Pancreas (tissue), 10 donors: Measurements from ENCODE around the gene MYO15A. TPM values are rescaled to one million over a fixed set of nuclear protein-coding genes. Genes with fewer than 3 reads are reported as not detected.
A peak's percentile ranks its signal among the peaks of the same experiment; 100 is the strongest.

Experiments used
- ATAC-seq, 4 donors: fragments of 200-7000 bp; cut with Tn5 transposase; one replicate each; pipeline versions ENCODE4 v1.8.0 to v1.9.1; 2020; ENCODE audit warnings: mild to moderate bottlenecking in 4 of 4, moderate library complexity in 4 of 4
- DNase-seq, 6 donors: peaks; one replicate each; pipeline ENCODE4 v3.0.0-alpha.2; 2020
- FAIRE-seq: peaks from 2 replicates; lab custom pipeline; 2012; peaks lifted over from hg19 to GRCh38; lab: Jason Lieb, UNC
- H3K27ac ChIP-seq, 4 donors: fragments of 200-600 bp; sonication (generic); 1 replicate in 3 of 4; 2 replicates in 1 of 4; pipeline versions ENCODE4 v1.5.0 to v1.8.0; 2020
- H3K27me3 ChIP-seq, 4 donors: fragments of 200-600 bp; one replicate each; pipeline ENCODE4 v1.8.0; 2021
- H3K36me3 ChIP-seq, 3 donors: fragments of 200-600 bp; sonication (generic) in 1 of 3; one replicate each; pipeline versions ENCODE4 v1.5.0 to v1.8.0; 2020 to 2021
- H3K4me1 ChIP-seq, 3 donors: fragments of 200-600 bp; one replicate each; pipeline ENCODE4 v1.8.0; 2021
- H3K4me3 ChIP-seq, 4 donors: fragments of 200-600 bp; sonication (generic) in 2 of 4; one replicate each; pipeline versions ENCODE4 v1.5.0 to v1.8.0; 2020 to 2021
- H3K9me3 ChIP-seq, 4 donors: fragments of 200-600 bp; one replicate each; pipeline ENCODE4 v1.8.0; 2021
- WGBS, 2 donors: extraction: QIAGEN DNeasy Blood & Tissue Kit; methylation state at CpG; one replicate each; pipeline ENCODE4 v1.1.7; 2013; 5-methylcytosine and 5-hydroxymethylcytosine counted together
- intact Hi-C, 3 donors: fragments of 100-400 bp; cut with DNase I; formaldehyde crosslinking; loops; one replicate each; pipeline versions ENCODE4 v1.11.1 to v1.14.2; 2022
- polyA plus RNA-seq, 2 donors: library from polyadenylated mRNA; stranded (reverse); fragments of 200-250 nt; gene quantifications; one replicate each; pipeline ENCODE4 v1.2.3, GENCODE V29; 2013
- total RNA-seq, 6 donors: library from RNA; stranded (reverse); fragmentation: NEBNext Ultra II Directional in 4 of 6; extraction: Animal tissue kit (Norgen Biotek cat#: 25700) in 4 of 6; gene quantifications; one replicate each; pipeline versions ENCODE4 v1.2.1 to v1.2.4, GENCODE V29; 2021 to 2023
- TF ChIP-seq, protein P1 (sequence below), 4 donors: fragments of 200-600 bp; sonication (generic) in 3 of 4; IDR thresholded peaks; one replicate each; pipeline versions ENCODE4 v1.5.0 to v1.8.0; 2021; ENCODE audit warnings: antibody characterized with exemption in 4 of 4
- donor health status: healthy with polysubstance abuse.
- donor health status: DM: no; HTN: no; CAD: no; lungs with moderate emphysema.
- donor health status: DM: no; HTN: no; CAD: no.
- donor health status: control.
- donor health status: control.
- donor health status: Bipolar disorder and iron deficiency.
- donor health status: DM: yes; HTN: yes; CAD: no.
- donor health status: DM: no; HTN: no; CAD: no.
- donor health status: DM: no; HTN: no; CAD: no.
- donor health status: DM: yes; HTN: yes; CAD: no.

The MYO15A gene
- total and polyA plus RNA-seq, 8 donors: 0.13 to 4.9 (median 0.87) TPM

DNA sequence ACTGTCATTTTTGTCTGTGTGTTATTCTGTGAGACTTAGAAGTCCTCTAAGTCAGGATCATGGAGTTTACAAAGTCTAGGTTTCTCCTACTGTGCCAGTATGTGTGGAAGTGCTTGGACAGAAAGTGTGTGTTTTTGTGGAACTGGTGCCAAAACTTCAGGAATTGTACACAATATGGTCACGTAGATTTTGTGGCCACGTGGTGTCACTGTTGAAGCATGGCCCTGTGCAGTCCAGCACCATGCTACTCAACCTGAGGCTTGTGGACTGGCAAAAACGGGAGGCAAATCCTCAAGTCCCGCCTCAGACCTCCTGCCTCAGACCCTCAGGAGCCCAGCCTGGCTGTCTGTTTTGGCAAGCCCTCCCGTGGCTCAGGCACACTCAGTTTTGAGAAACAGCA, 58.3 kb downstream of the MYO15A start:
- WGBS, 2 donors: 47 to 48% methylated on average over 5 of the region's 5 CpGs

DNA sequence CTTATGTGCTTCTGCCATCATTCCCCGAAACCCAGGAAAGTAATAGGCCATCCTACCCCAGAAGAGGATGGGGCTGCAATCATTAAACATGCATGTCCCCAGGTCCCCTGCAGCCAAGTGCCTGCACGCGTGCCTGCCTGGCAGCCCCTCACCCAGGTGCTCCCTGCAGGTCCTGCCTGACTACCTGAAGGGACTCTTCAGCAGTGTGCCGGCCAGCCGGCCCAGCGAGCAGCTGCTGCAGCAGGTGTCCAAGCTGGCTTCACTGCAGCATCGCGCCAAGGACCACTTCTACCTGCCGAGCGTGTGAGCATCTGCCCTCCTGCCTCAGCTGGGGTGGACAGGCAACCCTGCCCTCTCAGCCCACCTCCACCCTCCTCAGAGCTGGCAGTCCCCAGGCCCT, 58.9 kb downstream of the MYO15A start:
- no peaks in the 10 kb centered on the region for H3K4me1 ChIP-seq
- H3K9me3 ChIP-seq: no peaks in the 10 kb centered on the region
- H3K4me3 ChIP-seq: no peak overlapping the region
- intact Hi-C loops: no loop called here
- WGBS, 2 donors: 87 to 94% methylated on average over 10 of the region's 10 CpGs
- ATAC-seq: no peak
- TF ChIP-seq, protein P1, sequence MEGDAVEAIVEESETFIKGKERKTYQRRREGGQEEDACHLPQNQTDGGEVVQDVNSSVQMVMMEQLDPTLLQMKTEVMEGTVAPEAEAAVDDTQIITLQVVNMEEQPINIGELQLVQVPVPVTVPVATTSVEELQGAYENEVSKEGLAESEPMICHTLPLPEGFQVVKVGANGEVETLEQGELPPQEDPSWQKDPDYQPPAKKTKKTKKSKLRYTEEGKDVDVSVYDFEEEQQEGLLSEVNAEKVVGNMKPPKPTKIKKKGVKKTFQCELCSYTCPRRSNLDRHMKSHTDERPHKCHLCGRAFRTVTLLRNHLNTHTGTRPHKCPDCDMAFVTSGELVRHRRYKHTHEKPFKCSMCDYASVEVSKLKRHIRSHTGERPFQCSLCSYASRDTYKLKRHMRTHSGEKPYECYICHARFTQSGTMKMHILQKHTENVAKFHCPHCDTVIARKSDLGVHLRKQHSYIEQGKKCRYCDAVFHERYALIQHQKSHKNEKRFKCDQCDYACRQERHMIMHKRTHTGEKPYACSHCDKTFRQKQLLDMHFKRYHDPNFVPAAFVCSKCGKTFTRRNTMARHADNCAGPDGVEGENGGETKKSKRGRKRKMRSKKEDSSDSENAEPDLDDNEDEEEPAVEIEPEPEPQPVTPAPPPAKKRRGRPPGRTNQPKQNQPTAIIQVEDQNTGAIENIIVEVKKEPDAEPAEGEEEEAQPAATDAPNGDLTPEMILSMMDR (IDR thresholded peaks at IDR 0.05): no peak
- no peak for DNase-seq
- no peaks in the 10 kb centered on the region for H3K27me3 ChIP-seq
- no peak overlapping the region for H3K27ac ChIP-seq
- no peak for FAIRE-seq
- no peaks in the 10 kb centered on the region for H3K36me3 ChIP-seq

More for the DNA sequence above, 58.3 kb downstream of the MYO15A start:
- H3K27ac ChIP-seq: no peak overlapping the region
- intact Hi-C loops: no loop called here
- no peak overlapping the region for H3K4me3 ChIP-seq
- no peaks in the 10 kb centered on the region for H3K4me1 ChIP-seq
- TF ChIP-seq, protein P1 (IDR thresholded peaks at IDR 0.05): no peak
- no peaks in the 10 kb centered on the region for H3K27me3 ChIP-seq
- peak; percentile 28 to 74 (median 62) for ATAC-seq
- no peaks in the 10 kb centered on the region for H3K36me3 ChIP-seq
- no peak for DNase-seq
- H3K9me3 ChIP-seq: no peaks in the 10 kb centered on the region
- FAIRE-seq: no peak

DNA sequence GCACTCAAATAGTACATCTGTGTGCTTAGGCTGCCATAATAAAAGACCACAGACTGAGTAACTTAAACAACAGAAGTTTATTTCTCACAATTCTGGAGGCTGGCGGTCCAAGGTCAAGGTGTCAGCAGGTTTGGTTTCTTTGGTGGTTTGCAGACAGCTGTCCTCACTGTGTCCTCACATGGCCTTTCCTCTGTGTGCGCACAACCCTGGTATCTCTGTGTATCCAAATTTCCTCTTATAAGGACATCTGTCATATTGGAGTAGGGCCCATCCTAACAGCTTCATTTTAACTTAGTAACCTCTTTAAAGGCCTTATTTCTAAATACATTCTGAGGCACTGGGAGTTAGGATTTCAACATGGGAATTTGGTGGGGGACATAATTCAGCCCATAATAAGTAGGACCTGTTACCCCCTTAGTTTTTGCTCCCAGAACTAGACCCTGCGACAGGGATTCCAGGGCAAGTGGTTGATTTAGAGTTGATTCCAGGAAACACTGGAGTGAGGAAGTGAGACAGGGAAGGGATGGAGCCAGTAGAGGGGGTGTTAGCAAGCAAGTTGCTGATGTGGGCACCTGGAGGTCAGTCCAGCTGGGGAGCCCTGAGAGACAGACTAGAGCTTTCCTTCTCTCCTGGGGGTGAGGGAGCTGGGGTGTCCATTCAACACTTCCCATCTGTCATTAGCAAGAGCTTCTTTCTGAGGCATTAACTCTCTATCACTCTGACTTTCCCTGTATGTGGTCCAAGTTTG, 64.1 kb downstream of the MYO15A start:
- TF ChIP-seq, protein P1 (IDR thresholded peaks at IDR 0.05): no peak
- Histone ChIP-seq H3K9me3 (no peaks in the 10 kb centered on the region), H3K4me3 (no peak overlapping the region), H3K27ac (no peak overlapping the region), H3K27me3 (no peaks in the 10 kb centered on the region), H3K4me1 (no peaks in the 10 kb centered on the region), H3K36me3 (no peaks in the 10 kb centered on the region)
- FAIRE-seq (no peak), ATAC-seq (peak in 2 of 4 donors; percentile 25 to 31), DNase-seq (no peak)
- intact Hi-C loops: no loop called here
- 55 to 65% methylated on average over 3 of the region's 3 CpGs for WGBS, 2 donors

DNA sequence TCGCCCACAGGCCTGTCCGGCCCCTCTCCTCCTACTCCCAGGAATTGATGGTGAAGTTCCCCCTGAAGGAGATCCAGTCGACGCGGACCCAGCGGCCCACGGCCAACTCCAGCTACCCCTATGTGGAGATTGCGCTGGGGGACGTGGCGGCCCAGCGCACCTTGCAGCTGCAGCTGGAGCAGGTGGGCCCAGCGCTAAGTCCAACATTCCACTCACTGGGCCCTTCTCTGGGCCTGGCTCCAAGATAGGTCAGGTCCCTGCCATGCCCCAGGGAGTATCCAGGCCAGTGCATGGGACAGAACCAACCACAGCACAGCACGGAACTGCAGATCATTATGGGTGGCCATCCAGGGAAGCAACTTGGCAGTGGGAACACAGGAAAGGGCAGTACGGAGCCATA, 65.2 kb downstream of the MYO15A start:
- intact Hi-C loops: no loop called here
- TF ChIP-seq, protein P1 (IDR thresholded peaks at IDR 0.05): no peak
- H3K4me1 ChIP-seq: no peaks in the 10 kb centered on the region
- DNase-seq (no peak), FAIRE-seq (no peak), ATAC-seq (no peak)
- 96 to 98% methylated on average over 14 of the region's 14 CpGs for WGBS, 2 donors
- H3K4me3 ChIP-seq: no peak overlapping the region
- H3K9me3 ChIP-seq: no peaks in the 10 kb centered on the region
- H3K36me3 ChIP-seq: no peaks in the 10 kb centered on the region
- no peak overlapping the region for H3K27ac ChIP-seq
- H3K27me3 ChIP-seq: no peaks in the 10 kb centered on the region

DNA sequence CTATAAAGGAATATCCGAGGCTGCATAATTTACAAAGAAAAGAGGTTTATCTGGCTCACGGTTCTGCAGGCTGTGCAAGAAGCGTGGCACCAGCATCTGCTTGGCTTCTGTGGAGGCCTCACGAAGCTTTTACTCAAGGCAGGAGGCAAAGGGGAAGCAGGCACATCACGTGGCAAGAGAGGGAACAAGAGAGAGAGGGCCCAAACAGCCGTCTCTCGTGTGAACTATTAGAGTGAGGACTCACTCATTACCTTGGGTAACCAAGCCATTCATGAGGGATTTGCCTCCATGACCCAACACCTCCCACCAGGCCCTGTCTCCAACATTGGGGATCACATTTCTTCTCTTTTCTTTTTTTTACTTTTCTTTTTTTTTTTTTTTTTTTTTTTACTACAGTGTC, 67.6 kb downstream of the MYO15A start:
- H3K9me3 ChIP-seq: no peaks in the 10 kb centered on the region
- WGBS, 2 donors: 79 to 80% methylated on average over 7 of the region's 7 CpGs
- no peak overlapping the region for H3K4me3 ChIP-seq
- intact Hi-C loops: no loop called here
- FAIRE-seq (no peak), DNase-seq (peak in 1 of 6 donors; percentile 40), ATAC-seq (peak in 2 of 4 donors; percentile 23 to 62)
- H3K4me1 ChIP-seq: no peaks in the 10 kb centered on the region
- H3K36me3 ChIP-seq: no peaks in the 10 kb centered on the region
- H3K27ac ChIP-seq: no peak overlapping the region
- TF ChIP-seq, protein P1 (IDR thresholded peaks at IDR 0.05): no peak
- no peaks in the 10 kb centered on the region for H3K27me3 ChIP-seq
